HG03097 (cell line): ENCODE measurements around the gene RSRP1.

Experiments
- ATAC-seq: cut with Tn5 transposase; IDR thresholded peaks from one replicate; pipeline ENCODE4 v1.9.1; 2021; ENCODE audit not compliant: unreplicated experiment, low FRiP score

The RSRP1 gene

GRCh38 chr1:25219661-25220251 is 27.5 kb downstream of the RSRP1 start:
- ATAC-seq, result no peak

GRCh38 chr1:25217598-25218232 is 29.5 kb downstream of the RSRP1 start:
- no peak for ATAC-seq

- no peak for ATAC-seq
Measured at GRCh38 chr1:25217015-25217414, 30.2 kb downstream of the RSRP1 start.

GRCh38 chr1:25216123-25216522 is 31.1 kb downstream of the RSRP1 start:
- no peak for ATAC-seq

GRCh38 chr1:25212725-25213124 is 34.5 kb downstream of the RSRP1 start:
- no peak for ATAC-seq

GRCh38 chr1:25210728-25211127 is 36.5 kb downstream of the RSRP1 start:
- no peak for ATAC-seq

- ATAC-seq, result no peak
Measured at GRCh38 chr1:25209516-25209915, 37.7 kb downstream of the RSRP1 start.

- ATAC-seq, result no peak
Measured at GRCh38 chr1:25208561-25209222, 38.6 kb downstream of the RSRP1 start.

- no peak for ATAC-seq
Measured at GRCh38 chr1:25208092-25208491, 39.2 kb downstream of the RSRP1 start.

GRCh38 chr1:25206201-25206600 is 41.1 kb downstream of the RSRP1 start:
- no peak for ATAC-seq

- no peak for ATAC-seq
Measured at GRCh38 chr1:25205786-25206185, 41.5 kb downstream of the RSRP1 start.

- no peak for ATAC-seq
Measured at GRCh38 chr1:25204797-25205480, 42.3 kb downstream of the RSRP1 start.

GRCh38 chr1:25201006-25201405 is 46.2 kb downstream of the RSRP1 start:
- ATAC-seq, result no peak

- no peak for ATAC-seq
Measured at GRCh38 chr1:25199819-25200620, 47.2 kb downstream of the RSRP1 start.

GRCh38 chr1:25198663-25199252 is 48.5 kb downstream of the RSRP1 start:
- ATAC-seq, result no peak

- ATAC-seq, result no peak
Measured at GRCh38 chr1:25197982-25198662, 49.1 kb downstream of the RSRP1 start.

GRCh38 chr1:25197235-25197975 is 49.8 kb downstream of the RSRP1 start:
- ATAC-seq, result no peak

- ATAC-seq, result no peak
Measured at GRCh38 chr1:25196830-25197229, 50.4 kb downstream of the RSRP1 start.

GRCh38 chr1:25195835-25196234 is 51.4 kb downstream of the RSRP1 start:
- no peak for ATAC-seq
